ENCODE data around the gene ZNF43. TPM values are rescaled to one million over a fixed set of nuclear protein-coding genes. Genes with fewer than 3 reads are reported as not detected.

Gene ZNF43
- 50.0 and 53.1 TPM in 2 replicates for total RNA-seq (2021; fragmentation: NEBNext Ultra II Directional; extraction: Animal tissue kit (Norgen Biotek cat#: 25700))
- 15.5 and 24.7 TPM in 2 replicates for polyA plus RNA-seq (2011; rRNA removed)
- 19.6 TPM for polyA plus RNA-seq (2011; cell fraction: cytosol; rRNA removed)
- 50.6 TPM for polyA plus RNA-seq (2011; cell fraction: nucleus; rRNA removed)
- 14.8 to 24.0 TPM (median 17.6 TPM) in 4 replicates for polyA plus RNA-seq (2012, experiment 1 of 2)
- polyA plus RNA-seq (2012, experiment 2 of 2) = 2.5 TPM
- polyA plus RNA-seq (2013, experiment 1 of 2) = 32.0 TPM
- polyA plus RNA-seq (2013, experiment 2 of 2) = 26.7 TPM
- polyA minus RNA-seq (2011; rRNA and poly(A)+ RNA removed) = 182 and 220 TPM in 2 replicates
- 76.6 TPM for polyA minus RNA-seq (2011; cell fraction: cytosol; rRNA and poly(A)+ RNA removed)
- 227 TPM for polyA minus RNA-seq (2011; cell fraction: nucleus; rRNA and poly(A)+ RNA removed)
- long read RNA-seq, experiment 1, partial matches to known transcripts = 1 of 20 reads
- long read RNA-seq, experiment 1, other reads (novel, unspliced or antisense) = 18 of 20 reads
- long read RNA-seq, experiment 2, full-length matches to known transcripts = 6 of 9 reads
- long read RNA-seq, experiment 2, partial matches to known transcripts = 0 of 9 reads
- long read RNA-seq, experiment 2, other reads (novel, unspliced or antisense) = 3 of 9 reads

DNA sequence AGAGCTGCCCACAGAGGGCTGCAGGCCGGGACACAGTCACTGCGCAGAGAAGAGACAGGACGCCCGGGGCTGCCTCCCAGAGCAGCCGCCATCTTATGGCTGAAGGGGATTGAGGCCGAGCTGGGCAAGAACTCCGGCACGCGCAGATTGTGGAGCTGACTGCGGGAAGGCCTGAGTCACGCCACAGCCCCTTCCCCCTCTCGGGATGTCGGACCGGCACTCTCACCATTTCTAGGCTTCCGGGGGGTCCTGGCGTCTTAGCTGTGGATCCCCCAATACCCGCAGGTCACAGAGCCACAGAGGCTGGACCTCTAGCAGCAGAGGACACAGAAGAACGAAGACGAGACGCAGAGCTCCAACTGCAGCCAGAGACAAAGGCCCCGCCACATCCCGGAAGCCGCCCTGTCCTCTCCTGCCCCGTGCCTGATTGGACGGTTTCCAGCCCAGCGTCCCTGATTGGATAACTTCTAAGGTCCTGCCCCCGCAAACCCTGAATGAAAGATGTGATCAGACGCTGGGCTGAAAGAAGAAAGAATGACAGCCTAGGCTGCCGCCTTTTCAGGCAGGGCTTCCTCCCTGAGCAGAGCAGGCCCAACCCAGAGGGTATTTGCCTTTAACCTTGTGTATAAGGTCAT lies at the start of gene ZNF43:
Gene ZNF43 (minus strand): TSS at position 373 of the 635 bp plus-strand sequence. CDS start 144 bp downstream, at position 229.
- peaks cover 12 to 32% (median 20%) of the 10 kb centered on the region in 4 experiments for H3K36me3 ChIP-seq (ENCODE audit: control insufficient read depth in 2 of 4, insufficient read depth in 4 of 4, low read length in 3 of 4)
- H3K4me2 ChIP-seq (ENCODE audit: insufficient read depth in 1 of 2, low read depth in 2 of 2, low read length in 2 of 2) = peak within 1 kb of the TSS; percentile 43 to 83
- H3K4ac ChIP-seq (replicated peaks; ENCODE audit: insufficient read length, low read depth, low read length) = no peak within 1 kb of the TSS
- peak within 1 kb of the TSS; percentile 79 to 98 (median 90) for H3K9ac ChIP-seq (replicated peaks in 1 of 4; ENCODE audit: extremely low read depth in 1 of 4, low read depth in 3 of 4, low read length in 3 of 4)
- H2BK120ac ChIP-seq (replicated peaks; ENCODE audit: low read depth, low read length) = peak within 1 kb of the TSS; percentile 37
- H2AFZ ChIP-seq (ENCODE audit: low read length) = peak within 1 kb of the TSS; percentile 42; the same call in 1 of the 2 replicates
- H4K5ac ChIP-seq (ENCODE audit: insufficient read length, low read depth, low read length) = peak within 1 kb of the TSS; percentile 57
- ChIA-PET POLR2A (ENCODE audit: partially characterized antibody) (interaction anchor here (0.7 to 8.7 kb wide), 29 partner anchors 9 to 836 kb away, joined by 3 to 107 read pairs (median 5); partner anchors contain the start of genes ZNF100, ZNF429 and ZNF708), CTCF (ENCODE audit: partially characterized antibody) (interaction anchor here (0.6 to 1.4 kb wide), 4 partner anchors 9 to 997 kb away, joined by 3 to 4 read pairs (median 3); partner anchors contain the start of gene ZNF429)
- FAIRE-seq (peak; percentile 96), DNase-seq (ENCODE audit: low read depth in 1 of 2, low spot score in 2 of 2) (peak; percentile 88)
- peak within 1 kb of the TSS; percentile 99; the same call in 1 of the 2 replicates for H4K8ac ChIP-seq (ENCODE audit: extremely low read depth, insufficient read depth, low read length)
- H3K14ac ChIP-seq (ENCODE audit: insufficient read length) = no peak within 1 kb of the TSS
- H2BK15ac ChIP-seq (ENCODE audit: low read length) = no peak within 1 kb of the TSS
- H3K56ac ChIP-seq (replicated peaks; ENCODE audit: insufficient read length, low read depth, low read length) = peak within 1 kb of the TSS; percentile 57
- 2% methylated on average over 26 of the region's 29 CpGs; no CpG with 5 or more reads in 1 of the 2 experiments for WGBS, 2 experiments (ENCODE audit: extremely low coverage in 1 of 2, insufficient coverage in 1 of 2, insufficient read length in 1 of 2, insufficient replicate concordance in 2 of 2, low coverage in 1 of 2, low lambda C conversion rate in 2 of 2, missing lambda C conversion rate in 1 of 2)
- H3K23me2 ChIP-seq (ENCODE audit: low read depth, low read length) = no peaks in the 10 kb centered on the region
- H3K23ac ChIP-seq (ENCODE audit: insufficient read length) = no peak within 1 kb of the TSS
- no peak within 1 kb of the TSS for H2AK5ac ChIP-seq (ENCODE audit: low read depth, low read length)
- H4K20me1 ChIP-seq (replicated peaks in 1 of 2; ENCODE audit: control insufficient read depth in 1 of 2, insufficient read depth in 2 of 2, low read length in 2 of 2) = peaks cover 2 to 14% of the 10 kb centered on the region in 2 experiments
- H3K79me2 ChIP-seq (ENCODE audit: control insufficient read depth in 1 of 2, insufficient read depth in 2 of 2, low read length in 2 of 2) = peaks cover 0 to 38% of the 10 kb centered on the region in 2 experiments; a peak in 2 of 4 replicates
- H3K79me1 ChIP-seq (ENCODE audit: low read depth, low read length) = peaks cover 6% of the 10 kb centered on the region
- H4K91ac ChIP-seq (replicated peaks; ENCODE audit: insufficient read length, low read length) = peak within 1 kb of the TSS; percentile 77
- peak within 1 kb of the TSS; percentile 76 for H2BK5ac ChIP-seq (ENCODE audit: low read depth, low read length)
- no peak within 1 kb of the TSS for H2BK12ac ChIP-seq (ENCODE audit: low read depth, low read length)
- peak within 1 kb of the TSS; percentile 99 for H3K27ac ChIP-seq (ENCODE audit: low read depth, low read length)
- H3K27me3 ChIP-seq (replicated peaks in 1 of 4; ENCODE audit: control insufficient read depth in 3 of 4, extremely low read depth in 1 of 4, insufficient read depth in 3 of 4, low read length in 3 of 4) = no peaks in the 10 kb centered on the region
- H3K18ac ChIP-seq (ENCODE audit: extremely low read depth, low read length) = peak within 1 kb of the TSS; percentile 14
- no peaks in the 10 kb centered on the region for H3K4me1 ChIP-seq (replicated peaks in 1 of 4; ENCODE audit: control insufficient read depth in 3 of 4, insufficient read depth in 4 of 4, low read length in 3 of 4)
- H2BK20ac ChIP-seq (ENCODE audit: low read length) = no peak within 1 kb of the TSS
- peak within 1 kb of the TSS; percentile 47 to 91 (median 75) for H3K4me3 ChIP-seq (ENCODE audit: extremely low read depth in 1 of 4, insufficient read depth in 2 of 4, low read depth in 3 of 4, low read length in 4 of 4)
- no peaks in the 10 kb centered on the region for H3K9me3 ChIP-seq (ENCODE audit: insufficient read depth in 2 of 2, low read depth in 1 of 2, low read length in 1 of 2)
- TF ChIP-seq PHF8 (conservative IDR thresholded peaks at IDR 0.05; ENCODE audit: low read depth, low read length) = peak; percentile 76; the same call in 1 of the 2 replicates
- no peak for TF ChIP-seq RBBP5 (IDR thresholded peaks at IDR 0.05; ENCODE audit: borderline replicate concordance, low read depth, low read length)
- peak; percentile 97 to 99 for TF ChIP-seq POLR2A (IDR thresholded peaks at IDR 0.05; ENCODE audit: control extremely low read depth in 1 of 2, low read depth in 2 of 2, low read length in 2 of 2)
- peak; percentile 61; the same call in 1 of the 2 replicates for TF ChIP-seq MAFK (IDR thresholded peaks at IDR 0.05; ENCODE audit: low read depth, low read length)
- peak; percentile 93 for TF ChIP-seq YY1 (IDR thresholded peaks at IDR 0.05; ENCODE audit: low read depth, low read length)
- no peak for TF ChIP-seq GABPA (IDR thresholded peaks at IDR 0.05; ENCODE audit: borderline replicate concordance, insufficient read depth, low read length)
